Esophagus muscularis mucosa (tissue), 3 donors: ENCODE results near the gene CKAP5.

Source experiments
- POLR2A ChIP-seq: fragments of 450-650 bp; IDR thresholded peaks from one replicate; pipeline ENCODE4 v1.6.1; 2017; ENCODE audit warnings: antibody characterized with exemption, moderate library complexity, mild to moderate bottlenecking, low read depth
- TF ChIP-seq, protein P1 (sequence below), 3 experiments: fragments of 200-600 bp in 2 of 3; fragments of 450-650 bp in 1 of 3; sonication (generic) in 2 of 3; IDR thresholded peaks; one replicate each; pipeline ENCODE4 v1.5.1; 2017 to 2019; ENCODE audit warnings: antibody characterized with exemption in 3 of 3, mild to moderate bottlenecking in 2 of 3, moderate library complexity in 1 of 3

DNA sequence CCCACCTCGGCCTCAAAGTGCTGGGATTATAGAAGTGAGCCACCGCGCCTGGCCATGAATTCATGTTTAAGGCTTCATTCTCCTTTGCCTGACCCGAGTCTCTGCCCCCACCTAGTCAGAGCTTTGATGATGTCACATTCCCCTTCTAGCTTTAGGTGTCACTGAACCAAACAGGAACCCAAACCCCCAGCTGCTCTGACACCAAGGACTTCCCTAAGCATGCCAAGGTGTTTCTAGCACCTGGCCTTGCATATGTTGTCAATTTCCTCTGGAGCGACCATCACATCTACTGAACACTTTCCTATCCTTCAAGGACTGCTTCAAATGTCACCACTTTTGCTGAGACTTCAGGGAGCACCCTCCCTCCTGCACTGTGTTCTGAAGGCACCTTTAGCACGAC, 124.8 kb downstream of the CKAP5 start:
- TF ChIP-seq, protein P1, sequence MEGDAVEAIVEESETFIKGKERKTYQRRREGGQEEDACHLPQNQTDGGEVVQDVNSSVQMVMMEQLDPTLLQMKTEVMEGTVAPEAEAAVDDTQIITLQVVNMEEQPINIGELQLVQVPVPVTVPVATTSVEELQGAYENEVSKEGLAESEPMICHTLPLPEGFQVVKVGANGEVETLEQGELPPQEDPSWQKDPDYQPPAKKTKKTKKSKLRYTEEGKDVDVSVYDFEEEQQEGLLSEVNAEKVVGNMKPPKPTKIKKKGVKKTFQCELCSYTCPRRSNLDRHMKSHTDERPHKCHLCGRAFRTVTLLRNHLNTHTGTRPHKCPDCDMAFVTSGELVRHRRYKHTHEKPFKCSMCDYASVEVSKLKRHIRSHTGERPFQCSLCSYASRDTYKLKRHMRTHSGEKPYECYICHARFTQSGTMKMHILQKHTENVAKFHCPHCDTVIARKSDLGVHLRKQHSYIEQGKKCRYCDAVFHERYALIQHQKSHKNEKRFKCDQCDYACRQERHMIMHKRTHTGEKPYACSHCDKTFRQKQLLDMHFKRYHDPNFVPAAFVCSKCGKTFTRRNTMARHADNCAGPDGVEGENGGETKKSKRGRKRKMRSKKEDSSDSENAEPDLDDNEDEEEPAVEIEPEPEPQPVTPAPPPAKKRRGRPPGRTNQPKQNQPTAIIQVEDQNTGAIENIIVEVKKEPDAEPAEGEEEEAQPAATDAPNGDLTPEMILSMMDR (IDR thresholded peaks at IDR 0.05): no peak
- TF ChIP-seq POLR2A: no peak
